ENCODE data around the gene RALGPS2.

GRCh38 chr1:178923512-178923911 is 198.5 kb downstream of the RALGPS2 start:
- TF ChIP-seq EZH2phosphoT487 (IDR thresholded peaks at IDR 0.05; ENCODE audit: low read depth) = no peak
- no peak for TF ChIP-seq CTCF (IDR thresholded peaks at IDR 0.05; ENCODE audit: low read depth, low read length)

Data from OCI-LY3 (cell line).